GM18858 (cell line): ENCODE results near the gene OR5M10.
A peak's percentile ranks its signal among the peaks of the same experiment; 100 is the strongest.
"Not testable (repeated sequence)": the region's sequence is repeated elsewhere in the genome, so short reads cannot be mapped to it uniquely, and the experiment has no call there.

Experiments
- ATAC-seq: cut with Tn5 transposase; IDR thresholded peaks from one replicate; pipeline ENCODE4 v1.9.1; 2021; ENCODE audit not compliant: unreplicated experiment

The OR5M10 gene

DNA sequence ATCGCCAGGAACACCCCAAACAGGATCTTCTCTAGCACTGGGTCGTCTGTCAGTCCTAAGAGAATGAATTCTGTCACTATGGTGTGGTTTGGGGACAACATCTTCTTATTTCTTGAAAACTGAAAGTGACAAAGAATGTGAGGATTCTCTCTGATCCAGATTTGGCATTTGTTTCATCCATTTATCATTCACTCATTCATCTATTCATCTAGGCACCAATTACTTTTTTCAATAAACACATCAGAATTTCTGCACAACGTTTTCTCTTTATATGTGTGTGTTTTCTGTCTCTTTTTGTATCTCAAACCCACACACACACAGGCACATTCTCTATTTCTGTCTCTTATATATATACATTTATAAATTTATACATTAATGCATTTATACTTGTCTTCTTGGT is at the start of gene OR5M10:
OR5M10 (minus strand) TSS at position 101 of the 400 bp plus-strand sequence; CDS start at position 101, 0 bp downstream.
- no peak for ATAC-seq

DNA sequence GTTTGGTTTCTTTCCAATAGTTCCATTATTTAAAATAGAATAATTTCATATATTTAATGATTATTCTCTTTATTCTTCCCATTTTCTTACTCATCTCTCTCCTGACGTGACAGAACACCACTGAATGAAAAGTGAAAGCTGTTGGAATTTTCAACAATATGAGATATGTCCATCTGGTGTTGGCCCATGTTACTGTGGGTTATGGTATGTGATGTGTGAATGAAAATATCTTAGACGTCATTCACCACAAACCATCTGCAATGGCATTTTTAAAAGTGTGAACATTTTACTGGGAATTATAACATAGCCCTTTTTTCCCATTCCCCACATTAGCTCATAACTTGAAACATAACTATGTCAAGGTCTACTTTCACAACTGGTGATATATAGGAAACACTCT is 48.4 kb upstream of the OR5M10 start:
- ATAC-seq: no peak

DNA sequence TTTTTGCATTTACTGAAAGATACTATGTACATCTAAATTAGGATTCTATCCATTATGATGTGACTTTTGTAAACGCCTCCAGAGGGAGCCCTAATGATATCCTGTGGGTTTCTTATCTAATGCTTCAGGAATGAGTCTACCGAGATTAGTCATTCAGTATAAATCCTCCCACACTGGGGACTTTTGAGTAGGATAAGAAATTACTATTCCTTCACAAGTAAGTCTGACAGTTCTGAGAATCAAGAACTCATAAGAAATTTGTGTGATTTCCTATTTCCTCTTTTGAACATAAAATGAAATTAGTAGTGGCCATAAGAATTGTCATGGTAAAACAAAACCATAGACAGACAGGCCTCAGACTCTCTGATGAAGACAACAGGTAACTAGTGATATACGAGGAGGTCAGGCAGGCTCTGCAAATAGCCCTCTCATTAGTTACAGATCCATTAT is 47.2 kb upstream of the OR5M10 start:
- ATAC-seq: peak; percentile 81

GRCh38 chr11:56611174-56611573 is 33.7 kb upstream of the OR5M10 start:
- no peak for ATAC-seq

GRCh38 chr11:56592088-56592717 is 14.7 kb upstream of the OR5M10 start:
- not testable (repeated sequence) for ATAC-seq

- no peak for ATAC-seq
Measured at GRCh38 chr11:56558574-56558973, 18.9 kb downstream of the OR5M10 start.

DNA sequence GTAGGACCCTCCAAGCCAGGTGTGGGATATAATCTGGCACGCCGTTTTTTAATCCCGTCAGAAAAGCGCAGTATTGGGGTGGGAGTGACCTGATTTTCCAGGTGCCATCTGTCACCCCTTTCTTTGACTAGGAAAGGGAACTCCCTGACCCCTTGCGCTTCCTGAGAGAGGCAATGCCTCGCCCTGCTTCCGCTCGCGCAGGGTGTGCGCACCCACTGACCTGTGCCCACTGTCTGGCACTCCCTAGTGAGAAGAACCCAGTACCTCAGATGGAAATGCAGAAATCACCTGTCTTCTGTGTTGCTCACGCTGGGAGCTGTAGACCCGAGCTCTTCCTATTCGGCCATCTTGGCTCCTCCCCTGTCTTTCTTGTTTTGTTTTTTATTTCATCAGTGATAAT is 22.8 kb downstream of the OR5M10 start:
- not testable (repeated sequence) for ATAC-seq

DNA sequence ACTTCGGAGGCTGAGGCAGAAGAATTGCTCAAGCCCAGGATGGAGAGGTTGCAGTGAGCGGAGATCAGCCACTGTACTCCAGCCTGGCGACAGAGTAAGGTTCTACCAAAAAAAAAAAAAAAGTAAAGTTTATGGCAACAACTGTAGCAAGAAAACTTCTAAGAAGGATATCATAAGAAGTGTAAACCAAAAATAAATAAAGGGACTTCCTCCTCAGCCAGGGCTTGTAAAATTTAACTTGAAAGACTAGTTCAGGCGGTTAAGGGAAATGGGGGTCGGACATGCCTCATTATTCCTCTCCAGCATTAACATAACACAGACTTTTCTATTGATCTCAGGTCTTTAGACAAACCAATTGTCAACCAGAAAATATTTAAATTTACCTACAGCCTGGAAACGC is 32.0 kb downstream of the OR5M10 start:
- ATAC-seq: no peak

- no peak for ATAC-seq
Measured at GRCh38 chr11:56543739-56544138, 33.8 kb downstream of the OR5M10 start.

- ATAC-seq: no peak
Measured at GRCh38 chr11:56543157-56543556, 34.4 kb downstream of the OR5M10 start, which contains the start of gene OR5M11. TSS of gene OR5M11 (minus strand) at chr11:56543257. CDS start at chr11:56543257, 0 bp downstream.

DNA sequence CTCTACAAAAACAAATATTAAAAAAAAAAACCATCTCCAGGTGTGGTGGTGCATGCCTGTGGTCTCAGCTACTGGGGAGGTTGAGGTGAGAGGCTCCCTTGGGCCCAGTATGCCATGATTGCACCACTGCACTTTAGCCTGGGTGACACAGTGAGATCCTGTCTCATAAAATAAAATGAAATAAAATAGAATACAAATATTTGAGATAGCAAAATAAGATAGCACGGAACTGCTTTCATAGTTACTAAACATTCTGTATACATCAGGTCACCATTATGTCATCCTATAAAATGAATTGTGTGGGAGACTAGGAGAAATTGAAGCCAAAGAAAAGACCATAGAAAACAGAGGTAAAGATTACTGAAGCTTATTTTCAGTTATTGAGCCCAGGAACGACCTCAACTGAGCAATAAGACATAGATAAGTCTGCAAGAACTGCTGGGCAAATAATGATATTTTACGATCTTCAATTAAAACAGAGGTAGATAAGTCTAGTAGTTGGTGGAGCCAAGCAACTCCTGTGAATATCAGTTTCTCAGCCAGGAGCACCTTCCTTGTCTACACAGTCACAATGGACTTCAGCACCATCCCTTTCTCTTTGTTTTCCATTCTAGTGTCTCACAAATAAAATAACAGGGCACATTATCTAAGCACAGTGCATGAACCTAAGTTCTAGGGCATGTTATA is 44.3 kb downstream of the OR5M10 start:
- no peak for ATAC-seq

- no peak for ATAC-seq
Measured at GRCh38 chr11:56531856-56532255, 45.7 kb downstream of the OR5M10 start.
